ENCODE results near the gene REPS2. TPM values are rescaled to one million over a fixed set of nuclear protein-coding genes. Genes with fewer than 3 reads are reported as not detected.

Gene REPS2
- polyA plus RNA-seq, 2 donors, result 0.51 to 1.3 TPM

Other genes with a start within 250 kb of the REPS2 start
- gene CTPS2, start 234.0 kb upstream of the REPS2 start, polyA plus RNA-seq, result 1 to 10 TPM; 3.7 to 8.0 TPM
- gene SYAP1, start 227.0 kb upstream of the REPS2 start, polyA plus RNA-seq, result 10 to 100 TPM; 11.0 to 15.3 TPM
- gene TXLNG, start 160.2 kb upstream of the REPS2 start, polyA plus RNA-seq, result 1 to 10 TPM; 4.2 to 7.3 TPM
- 10 to 100 TPM; 72.0 to 87.0 TPM for gene RBBP7, start 76.3 kb upstream of the REPS2 start, polyA plus RNA-seq

Measured in esophagus (tissue), 2 donors.